ENCODE results near the gene IMMP2L. TPM values are rescaled to one million over a fixed set of nuclear protein-coding genes. Genes with fewer than 3 reads are reported as not detected.
"Not testable (repeated sequence)": the region's sequence is repeated elsewhere in the genome, so short reads cannot be mapped to it uniquely, and the experiment has no call there.

The IMMP2L gene
- total RNA-seq, 1 donor from 2014 or later: 20.0 TPM

DNA sequence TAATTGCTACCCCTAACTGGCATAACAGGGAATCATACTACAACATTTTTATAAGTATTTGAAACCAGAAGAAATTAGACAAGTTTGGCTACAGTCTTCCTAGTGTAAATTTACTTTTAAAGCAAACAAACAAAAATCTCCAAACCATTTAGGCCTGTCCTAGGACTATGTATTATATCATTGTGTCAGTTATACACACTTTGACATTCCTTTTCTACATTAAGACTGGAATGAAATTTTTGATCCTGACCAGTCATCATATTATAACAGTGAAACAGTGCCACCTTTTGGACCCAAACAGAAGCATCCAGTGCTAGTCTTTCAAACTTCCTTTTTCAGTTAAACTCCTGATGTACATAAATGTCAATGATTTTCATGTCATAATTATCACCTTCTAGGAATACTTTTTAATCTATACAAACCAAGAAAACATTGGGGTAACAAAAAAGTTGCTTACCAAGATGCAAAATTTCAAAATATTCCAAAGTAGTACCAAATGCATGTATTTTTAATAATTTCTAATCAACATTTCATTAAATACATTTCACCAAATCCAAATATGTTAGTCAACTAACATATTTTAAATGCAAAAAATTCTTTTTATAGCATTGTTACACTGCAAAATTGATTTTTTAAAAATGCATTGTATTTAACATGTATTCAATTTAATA, 75.7 kb downstream of the IMMP2L start:
- Mint-ChIP-seq H3K9me3 (no peaks in the 10 kb centered on the region), H3K27ac (no peak overlapping the region), H3K4me1 (ENCODE audit: low read depth) (no peaks in the 10 kb centered on the region), H3K27me3 (ENCODE audit: low read depth) (no peaks in the 10 kb centered on the region), H3K4me3 (ENCODE audit: low read depth) (no peak overlapping the region), H3K36me3 (ENCODE audit: low read depth) (no peaks in the 10 kb centered on the region)
- intact Hi-C loops (cut with micrococcal nuclease): loop anchor here (5.0 to 10.0 kb wide), 5 partner anchors 248 to 1642 kb away; partner anchors contain the start of gene LRRN3
- no peak for DNase-seq (ENCODE audit: low spot score)

DNA sequence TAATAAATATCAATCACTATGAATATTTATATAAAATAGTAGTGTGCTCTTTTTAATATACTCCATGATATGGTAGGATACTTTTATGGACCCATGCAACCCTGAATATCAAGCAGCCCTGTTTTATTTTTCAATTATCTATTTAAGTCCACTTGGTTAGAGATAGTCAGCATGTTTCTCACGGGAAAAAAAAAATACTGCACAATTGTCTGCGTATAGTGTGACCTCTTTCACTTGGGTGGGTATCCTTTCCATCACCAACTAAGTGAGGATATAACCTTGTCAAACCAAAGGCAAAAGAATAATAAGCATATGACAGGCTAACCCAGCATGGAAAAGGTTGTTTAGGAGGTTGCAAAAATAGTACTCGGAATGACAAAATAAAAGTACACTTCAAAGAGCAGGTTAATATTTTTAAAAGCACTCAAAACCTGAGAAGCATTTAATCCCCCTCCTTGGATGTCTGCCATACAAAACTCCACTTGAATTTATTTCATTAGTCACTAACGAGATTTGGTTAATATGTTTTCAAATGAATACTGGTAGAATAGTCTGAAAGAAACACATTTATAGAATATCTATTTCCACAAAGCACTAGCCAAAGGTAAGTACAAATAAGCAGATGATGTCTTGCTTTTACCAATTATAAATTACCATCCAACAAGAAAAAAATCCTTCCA, 76.5 kb downstream of the IMMP2L start:
- Mint-ChIP-seq H3K4me3 (ENCODE audit: low read depth) (no peak overlapping the region), H3K36me3 (ENCODE audit: low read depth) (no peaks in the 10 kb centered on the region), H3K4me1 (ENCODE audit: low read depth) (no peaks in the 10 kb centered on the region), H3K27me3 (ENCODE audit: low read depth) (no peaks in the 10 kb centered on the region), H3K9me3 (no peaks in the 10 kb centered on the region), H3K27ac (no peak overlapping the region)
- intact Hi-C loops (cut with micrococcal nuclease): loop anchor here (5.0 to 10.0 kb wide), 5 partner anchors 249 to 1641 kb away; partner anchors contain the start of gene LRRN3
- no peak for DNase-seq (ENCODE audit: low spot score)

DNA sequence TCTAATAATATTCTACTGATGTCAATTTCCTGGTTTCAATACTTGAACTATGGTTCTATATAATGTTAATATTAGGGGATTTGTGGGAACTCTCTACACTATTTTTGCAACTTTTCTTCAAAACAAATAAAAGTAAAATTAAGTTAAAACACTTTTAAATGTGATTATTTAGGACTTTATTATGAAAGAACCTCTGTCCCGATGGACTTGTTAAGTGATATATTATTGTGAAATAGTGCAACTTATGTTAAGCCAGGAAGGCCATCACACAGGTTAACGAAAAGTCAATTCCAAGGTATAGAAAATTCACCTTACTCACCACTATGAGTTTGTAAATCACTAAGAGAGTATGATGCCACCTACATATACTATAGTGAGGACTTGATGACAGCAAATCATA, 79.2 kb downstream of the IMMP2L start:
- no peaks in the 10 kb centered on the region for H3K27me3 Mint-ChIP-seq (ENCODE audit: low read depth)
- H3K4me3 Mint-ChIP-seq (ENCODE audit: low read depth): no peak overlapping the region
- no peaks in the 10 kb centered on the region for H3K9me3 Mint-ChIP-seq
- no peak for DNase-seq (ENCODE audit: low spot score)
- no peak overlapping the region for H3K27ac Mint-ChIP-seq
- H3K4me1 Mint-ChIP-seq (ENCODE audit: low read depth): no peaks in the 10 kb centered on the region
- no peaks in the 10 kb centered on the region for H3K36me3 Mint-ChIP-seq (ENCODE audit: low read depth)
- intact Hi-C loops (cut with micrococcal nuclease): loop anchor here (10.0 kb wide), 3 partner anchors 252 to 1638 kb away; no protein-coding TSS in a partner anchor

- no peaks in the 10 kb centered on the region for H3K4me1 Mint-ChIP-seq (ENCODE audit: low read depth)
- H3K4me3 Mint-ChIP-seq (ENCODE audit: low read depth): no peak overlapping the region
- no peaks in the 10 kb centered on the region for H3K36me3 Mint-ChIP-seq (ENCODE audit: low read depth)
- no peak for DNase-seq (ENCODE audit: low spot score)
- no peaks in the 10 kb centered on the region for H3K9me3 Mint-ChIP-seq
- no peak overlapping the region for H3K27ac Mint-ChIP-seq
- no peaks in the 10 kb centered on the region for H3K27me3 Mint-ChIP-seq (ENCODE audit: low read depth)
- intact Hi-C loops (cut with micrococcal nuclease): no loop called here
Measured at GRCh38 chr7:111477462-111478225, 84.6 kb downstream of the IMMP2L start.

DNA sequence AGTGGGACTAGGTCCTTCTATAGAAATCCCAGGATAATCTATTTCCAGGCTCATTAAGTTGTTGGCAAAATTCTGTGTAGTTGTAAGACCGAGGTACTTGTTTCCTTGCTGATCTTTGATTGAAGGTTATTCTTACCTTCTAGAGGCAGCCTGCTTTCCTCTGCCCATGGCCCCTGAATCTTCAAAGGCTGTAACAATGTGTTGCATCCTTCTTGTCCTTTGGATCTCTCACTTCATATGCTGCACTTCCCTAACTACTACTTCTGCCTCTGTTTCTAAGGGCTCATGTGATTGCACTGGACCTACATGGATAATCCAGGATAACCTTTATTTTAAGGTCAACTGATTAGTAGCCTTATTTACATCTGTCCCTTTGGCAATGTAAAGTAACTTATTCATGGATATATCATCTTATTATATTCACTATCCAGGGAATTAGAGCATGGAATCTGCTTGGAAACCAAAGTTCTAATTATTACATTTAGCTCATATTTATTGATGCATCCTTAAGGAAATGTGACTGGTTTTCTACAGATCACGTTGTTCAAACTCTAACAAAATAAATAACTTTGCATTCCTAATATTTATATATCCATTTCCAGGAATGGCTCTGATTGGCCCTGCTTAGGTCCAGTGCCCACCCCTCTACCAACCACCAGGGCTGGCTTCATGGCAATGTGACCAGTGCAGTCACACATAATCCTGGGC, 85.6 kb downstream of the IMMP2L start:
- Mint-ChIP-seq H3K36me3 (ENCODE audit: low read depth) (no peaks in the 10 kb centered on the region), H3K27ac (no peak overlapping the region), H3K9me3 (no peaks in the 10 kb centered on the region), H3K4me3 (ENCODE audit: low read depth) (no peak overlapping the region), H3K27me3 (ENCODE audit: low read depth) (no peaks in the 10 kb centered on the region), H3K4me1 (ENCODE audit: low read depth) (no peaks in the 10 kb centered on the region)
- DNase-seq (ENCODE audit: low spot score): no peak
- intact Hi-C loops (cut with micrococcal nuclease): no loop called here

DNA sequence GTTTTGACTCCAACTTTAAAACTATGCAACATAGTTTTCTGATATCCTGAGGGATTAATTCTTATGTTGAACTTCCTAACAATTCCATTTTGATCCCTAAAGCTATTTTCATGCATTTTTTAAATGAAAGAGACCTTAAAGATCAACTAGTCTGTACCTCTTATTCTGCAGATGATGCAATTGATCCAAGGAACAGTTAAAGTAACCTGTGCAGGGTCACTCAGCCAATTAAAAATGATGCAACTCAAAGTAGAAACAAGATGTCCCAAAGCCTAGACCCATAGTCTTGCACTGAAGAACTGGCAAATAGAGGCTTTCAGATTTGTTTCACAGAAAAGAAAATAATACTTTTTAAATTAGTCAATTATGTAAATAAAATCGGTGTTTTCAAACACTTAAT, 86.3 kb downstream of the IMMP2L start:
- Mint-ChIP-seq H3K27me3 (ENCODE audit: low read depth) (no peaks in the 10 kb centered on the region), H3K4me1 (ENCODE audit: low read depth) (no peaks in the 10 kb centered on the region)
- intact Hi-C loops (cut with micrococcal nuclease): no loop called here

DNA sequence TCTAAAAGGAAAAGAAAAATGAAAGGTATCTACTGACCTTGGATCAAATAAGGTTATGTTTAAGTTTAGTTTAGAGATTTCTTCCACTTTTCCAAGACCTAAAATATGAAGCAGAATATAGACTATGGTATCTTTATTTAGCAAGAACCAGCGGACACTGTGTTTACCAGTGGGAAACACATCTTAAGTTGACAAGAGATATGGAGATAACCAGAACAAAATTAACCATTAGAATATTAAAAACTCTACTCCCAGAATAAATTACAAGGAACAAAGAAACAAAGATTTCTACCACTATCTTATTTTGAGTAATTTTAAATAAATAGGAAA, 86.9 kb downstream of the IMMP2L start:
- no peaks in the 10 kb centered on the region for H3K4me1 Mint-ChIP-seq (ENCODE audit: low read depth)
- H3K4me3 Mint-ChIP-seq (ENCODE audit: low read depth): no peak overlapping the region
- H3K9me3 Mint-ChIP-seq: peaks cover 4% of the 10 kb centered on the region
- intact Hi-C loops (cut with micrococcal nuclease): no loop called here
- H3K27me3 Mint-ChIP-seq (ENCODE audit: low read depth): no peaks in the 10 kb centered on the region
- DNase-seq (ENCODE audit: low spot score): no peak
- no peak overlapping the region for H3K27ac Mint-ChIP-seq
- H3K36me3 Mint-ChIP-seq (ENCODE audit: low read depth): no peaks in the 10 kb centered on the region

More for the DNA sequence above, 86.3 kb downstream of the IMMP2L start:
- no peaks in the 10 kb centered on the region for H3K36me3 Mint-ChIP-seq (ENCODE audit: low read depth)
- H3K4me3 Mint-ChIP-seq (ENCODE audit: low read depth): no peak overlapping the region
- peaks cover 3% of the 10 kb centered on the region for H3K9me3 Mint-ChIP-seq
- no peak overlapping the region for H3K27ac Mint-ChIP-seq
- DNase-seq (ENCODE audit: low spot score): no peak

DNA sequence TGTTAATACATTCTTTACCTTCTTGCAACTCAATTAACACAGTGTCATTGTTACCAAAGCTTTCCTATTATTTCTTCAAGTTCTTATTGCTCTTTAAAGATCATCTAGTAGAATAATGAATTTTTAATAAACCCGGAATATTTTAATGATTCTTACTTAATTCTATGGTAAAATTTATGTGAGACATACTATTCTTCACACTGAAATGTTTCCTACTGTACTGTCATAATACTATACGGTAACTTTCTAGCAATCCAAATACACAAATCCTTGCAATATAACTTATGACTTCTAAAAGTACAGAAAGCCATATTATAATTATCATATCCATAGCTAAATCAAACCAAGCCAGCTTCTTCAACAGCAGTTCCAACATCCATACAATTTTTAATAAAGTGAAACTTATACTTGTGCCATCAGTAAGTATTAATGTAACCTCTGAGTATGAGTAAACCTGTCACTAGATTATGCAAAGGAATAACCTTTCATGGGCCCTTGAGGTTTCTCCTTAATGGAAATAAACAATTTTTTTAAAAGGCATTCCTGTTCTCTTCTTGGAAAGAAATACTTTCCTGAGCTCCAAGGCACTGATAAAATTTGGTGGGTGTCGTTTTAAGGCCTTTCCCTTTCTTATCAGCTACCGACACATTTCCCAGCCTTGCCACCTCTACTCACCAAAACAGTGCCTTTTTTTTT, 87.4 kb downstream of the IMMP2L start:
- intact Hi-C loops (cut with micrococcal nuclease): no loop called here
- Mint-ChIP-seq H3K4me1 (ENCODE audit: low read depth) (no peaks in the 10 kb centered on the region), H3K4me3 (ENCODE audit: low read depth) (no peak overlapping the region), H3K9me3 (peaks cover 4% of the 10 kb centered on the region), H3K36me3 (ENCODE audit: low read depth) (no peaks in the 10 kb centered on the region), H3K27me3 (ENCODE audit: low read depth) (no peaks in the 10 kb centered on the region), H3K27ac (no peak overlapping the region)
- no peak for DNase-seq (ENCODE audit: low spot score)

DNA sequence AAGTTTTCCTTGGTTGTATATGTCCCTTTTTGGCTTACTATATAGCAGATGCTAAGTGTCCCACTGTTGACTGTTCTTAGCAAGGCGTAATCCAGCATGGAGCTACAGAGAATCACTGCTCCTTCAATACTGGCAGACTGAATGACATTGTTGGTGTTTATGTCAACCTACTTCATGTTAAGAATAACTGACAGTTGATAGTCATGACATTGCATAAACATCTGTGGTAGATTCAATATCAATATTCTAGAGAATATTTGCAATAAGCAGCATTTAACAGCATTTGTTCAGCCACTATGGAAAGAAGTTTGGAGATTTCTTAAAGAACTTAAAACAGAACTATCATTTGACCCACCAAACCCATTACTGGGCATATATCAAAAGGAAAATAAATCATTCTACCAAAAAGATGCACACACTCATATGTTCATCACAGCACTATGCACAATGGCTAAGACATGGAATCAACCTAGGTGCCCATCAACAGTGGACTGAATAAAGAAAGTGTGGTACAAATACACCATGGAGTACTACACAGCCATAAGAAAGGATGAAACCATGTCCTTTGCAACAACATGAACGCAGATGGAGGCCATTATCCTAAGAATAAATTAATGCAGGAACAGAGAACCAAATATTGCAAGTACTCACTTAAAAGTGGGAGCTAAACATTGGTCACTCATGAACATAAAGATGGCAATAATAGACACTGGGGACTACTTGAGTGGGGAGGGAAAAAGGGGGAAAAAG, 88.7 kb downstream of the IMMP2L start:
- H3K4me1 Mint-ChIP-seq (ENCODE audit: low read depth): no peaks in the 10 kb centered on the region
- no peak overlapping the region for H3K4me3 Mint-ChIP-seq (ENCODE audit: low read depth)
- no peak for DNase-seq (ENCODE audit: low spot score)
- H3K27me3 Mint-ChIP-seq (ENCODE audit: low read depth): no peaks in the 10 kb centered on the region
- intact Hi-C loops (cut with micrococcal nuclease): no loop called here
- no peak overlapping the region for H3K27ac Mint-ChIP-seq
- H3K9me3 Mint-ChIP-seq: peaks cover 8% of the 10 kb centered on the region
- H3K36me3 Mint-ChIP-seq (ENCODE audit: low read depth): no peaks in the 10 kb centered on the region

DNA sequence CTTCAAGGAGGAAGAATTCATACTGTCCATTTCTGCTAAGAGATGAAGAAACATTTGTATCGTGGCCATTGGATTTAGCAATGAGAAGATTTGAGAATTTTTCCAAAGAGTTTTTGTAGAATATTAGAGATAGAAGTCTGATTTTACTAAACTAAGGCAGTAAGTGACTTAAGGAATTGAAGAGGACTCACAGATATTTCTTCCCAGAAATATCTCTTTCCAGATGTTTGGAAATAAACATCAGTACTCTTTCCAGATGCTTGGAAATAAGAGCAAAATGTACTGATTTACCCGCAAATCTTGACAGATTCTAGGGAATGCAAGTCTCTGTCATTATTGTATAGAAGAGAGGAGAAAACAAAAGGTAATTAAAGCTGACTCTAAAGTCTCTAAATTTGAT, 91.3 kb downstream of the IMMP2L start:
- no peaks in the 10 kb centered on the region for H3K4me1 Mint-ChIP-seq (ENCODE audit: low read depth)
- DNase-seq (ENCODE audit: low spot score): no peak
- H3K9me3 Mint-ChIP-seq: peaks cover 11% of the 10 kb centered on the region
- H3K27ac Mint-ChIP-seq: no peak overlapping the region
- no peak overlapping the region for H3K4me3 Mint-ChIP-seq (ENCODE audit: low read depth)
- H3K36me3 Mint-ChIP-seq (ENCODE audit: low read depth): no peaks in the 10 kb centered on the region
- H3K27me3 Mint-ChIP-seq (ENCODE audit: low read depth): no peaks in the 10 kb centered on the region
- intact Hi-C loops (cut with micrococcal nuclease): no loop called here

GRCh38 chr7:111469894-111470293, 92.4 kb downstream of the IMMP2L start:
- H3K4me1 Mint-ChIP-seq (ENCODE audit: low read depth); H3K4me3 Mint-ChIP-seq (ENCODE audit: low read depth); H3K36me3 Mint-ChIP-seq (ENCODE audit: low read depth); DNase-seq (ENCODE audit: low spot score); intact Hi-C loops (cut with micrococcal nuclease); H3K27ac Mint-ChIP-seq; H3K27me3 Mint-ChIP-seq (ENCODE audit: low read depth): not testable (repeated sequence)
- H3K9me3 Mint-ChIP-seq: peaks cover 11% of the 10 kb centered on the region

- H3K27ac Mint-ChIP-seq; H3K9me3 Mint-ChIP-seq; H3K4me1 Mint-ChIP-seq (ENCODE audit: low read depth); H3K27me3 Mint-ChIP-seq (ENCODE audit: low read depth); intact Hi-C loops (cut with micrococcal nuclease); H3K36me3 Mint-ChIP-seq (ENCODE audit: low read depth); DNase-seq (ENCODE audit: low spot score); H3K4me3 Mint-ChIP-seq (ENCODE audit: low read depth): not testable (repeated sequence)
Measured at GRCh38 chr7:111465774-111466173, 96.5 kb downstream of the IMMP2L start.

Measured in activated T-helper 2 cell treated with anti-CD3 and anti-CD28 coated beads, Interferon-gamma antibody, Interleukin-2, Interleukin-4, amounts not matched to agents 10 μg/mL and 5 μg/mL and 100 μg/mL, durations not matched to agents 14 hours and 24 hours and 36 hours (primary cell).